Neutrophil (primary cell): ENCODE data around the gene MT1A.

ENCODE experiments used
- H3K27ac ChIP-seq: fragments of 200-600 bp; sonication (generic); 2 replicates; pipeline ENCODE4 v1.5.1; 2016; ENCODE audit warnings: mild to moderate bottlenecking, moderate library complexity
- H3K27me3 ChIP-seq: fragments of 200-600 bp; sonication (generic); 2 replicates; pipeline ENCODE4 v1.6.0; 2016; ENCODE audit warnings: mild to moderate bottlenecking
- H3K36me3 ChIP-seq: fragments of 200-600 bp; sonication (generic); 2 replicates; pipeline ENCODE4 v1.5.1; 2017
- H3K4me1 ChIP-seq, 2 experiments: fragments of 200-600 bp in 1 of 2; sonication (generic) in 1 of 2; 1 replicate in 1 of 2; 2 replicates in 1 of 2; pipeline versions ENCODE4 v1.5.1 to v1.6.1; 2013 to 2016; ENCODE audit warnings: low read depth in 1 of 2, low read length in 1 of 2, mild to moderate bottlenecking in 1 of 2, moderate library complexity in 1 of 2; ENCODE audit not compliant: control insufficient read depth in 1 of 2, insufficient read depth in 1 of 2
- H3K4me3 ChIP-seq, 2 experiments: fragments of 200-600 bp in 1 of 2; sonication (generic) in 1 of 2; 1 replicate in 1 of 2; 2 replicates in 1 of 2; pipeline ENCODE4 v1.5.1; 2013 to 2016; ENCODE audit warnings: low read depth in 1 of 2, low read length in 1 of 2, mild to moderate bottlenecking in 1 of 2, moderate library complexity in 1 of 2
- H3K9me3 ChIP-seq: fragments of 200-600 bp; sonication (generic); 2 replicates; pipeline ENCODE4 v1.5.1; 2016
- CTCF ChIP-seq: fragments of 200-600 bp; sonication (generic); IDR thresholded peaks from 2 replicates; pipeline ENCODE4 v1.5.1; 2016; ENCODE audit warnings: antibody characterized with exemption

MT1A gene

GRCh38 chr16:56623637-56624036 lies 14.8 kb upstream of the MT1A start:
- Histone ChIP-seq H3K9me3 (no peaks in the 10 kb centered on the region), H3K4me3 (no peak overlapping the region), H3K36me3 (no peaks in the 10 kb centered on the region), H3K4me1 (no peaks in the 10 kb centered on the region), H3K27ac (no peak overlapping the region), H3K27me3 (peaks cover 99% of the 10 kb centered on the region)
- no peak for TF ChIP-seq CTCF

- no peaks in the 10 kb centered on the region for H3K36me3 ChIP-seq
- no peak for TF ChIP-seq CTCF
- H3K9me3 ChIP-seq: no peaks in the 10 kb centered on the region
- H3K27ac ChIP-seq: no peak within 1 kb of the TSS
- no peak within 1 kb of the TSS for H3K4me3 ChIP-seq
- H3K27me3 ChIP-seq: peaks cover 99% of the 10 kb centered on the region
- H3K4me1 ChIP-seq: no peaks in the 10 kb centered on the region
These were observed 13.1 kb upstream of the MT1A start, which contains the start of gene MT1E for GRCh38 chr16:56625140-56625942. Gene MT1E (plus strand): TSS chr16:56625781. CDS start chr16:56625852, 71 bp downstream.

GRCh38 chr16:56625943-56626654 lies 12.4 kb upstream of the MT1A start:
- H3K9me3 ChIP-seq: no peaks in the 10 kb centered on the region
- no peak overlapping the region for H3K4me3 ChIP-seq
- no peak overlapping the region for H3K27ac ChIP-seq
- H3K36me3 ChIP-seq: no peaks in the 10 kb centered on the region
- H3K4me1 ChIP-seq: no peaks in the 10 kb centered on the region
- H3K27me3 ChIP-seq: peaks cover 99% of the 10 kb centered on the region
- TF ChIP-seq CTCF: no peak

- Histone ChIP-seq H3K27me3 (peaks cover 100% of the 10 kb centered on the region), H3K27ac (no peak overlapping the region), H3K9me3 (no peaks in the 10 kb centered on the region), H3K36me3 (no peaks in the 10 kb centered on the region), H3K4me3 (no peak overlapping the region), H3K4me1 (no peaks in the 10 kb centered on the region)
- no peak for TF ChIP-seq CTCF
These were observed 11.8 kb upstream of the MT1A start for GRCh38 chr16:56626685-56627084.

- peaks cover 100% of the 10 kb centered on the region for H3K27me3 ChIP-seq
- H3K4me1 ChIP-seq: no peaks in the 10 kb centered on the region
- no peak overlapping the region for H3K27ac ChIP-seq
- H3K4me3 ChIP-seq: no peak overlapping the region
- TF ChIP-seq CTCF: no peak
- H3K36me3 ChIP-seq: no peaks in the 10 kb centered on the region
- no peaks in the 10 kb centered on the region for H3K9me3 ChIP-seq
These were observed 9.7 kb upstream of the MT1A start for GRCh38 chr16:56628486-56629350.
